K562 (cell line): Measurements from ENCODE around the gene PLCD4. TPM values are rescaled to one million over a fixed set of nuclear protein-coding genes. Genes with fewer than 3 reads are reported as not detected.

Experiments used
- AFF1 ChIP-seq, 2 experiments: fragments of 450-650 bp; IDR thresholded peaks; 2 replicates each; pipeline ENCODE4 v1.6.1; 2018; ENCODE audit warnings: mild to moderate bottlenecking in 2 of 2, low read depth in 1 of 2; ENCODE audit not compliant: partially characterized antibody in 2 of 2
- BRCA1 ChIP-seq, 2 experiments: fragments of 450-650 bp in 1 of 2; sonication (generic) in 1 of 2; formaldehyde crosslinking in 1 of 2; IDR thresholded peaks; 2 replicates each; pipeline versions ENCODE4 v1.5.0 to v1.6.1; 2017 to 2020; ENCODE audit warnings: mild to moderate bottlenecking in 1 of 2, missing genetic modification reagents in 1 of 2
- CEBPG ChIP-seq, 3 experiments: fragments of 200-800 bp in 1 of 3; sonication (Bioruptor generic) in 1 of 3; sonication (generic) in 1 of 3; formaldehyde crosslinking in 1 of 3; IDR thresholded peaks in 2 of 3; conservative IDR thresholded peaks in 1 of 3; 2 replicates each; pipeline versions ENCODE4 v1.6.1 to v1.8.0; 2016 to 2022; ENCODE audit warnings: missing compliant biosample characterization in 2 of 3, missing genetic modification characterization in 2 of 3, mild to moderate bottlenecking in 1 of 3, missing genetic modification reagents in 1 of 3
- CHD4 ChIP-seq: fragments of 200-600 bp; sonication (generic); IDR thresholded peaks from 3 replicates; pipeline ENCODE4 v1.6.1; 2012; ENCODE audit warnings: low read depth, mild to moderate bottlenecking, mixed read lengths, low read length, inconsistent platforms; ENCODE audit not compliant: insufficient read depth, insufficient replicate concordance, poor library complexity, severe bottlenecking
- FOXJ3 ChIP-seq: sonication (generic); formaldehyde crosslinking; IDR thresholded peaks from 2 replicates; pipeline ENCODE4 v1.4.0; 2020; ENCODE audit warnings: mild to moderate bottlenecking, missing genetic modification reagents
- KDM2B ChIP-seq: fragments of 250-450 bp; sonication (Bioruptor Pico); IDR thresholded peaks from 2 replicates; pipeline ENCODE4 v1.8.0; 2021; ENCODE audit warnings: mild to moderate bottlenecking, moderate library complexity
- MEIS2 ChIP-seq: fragments of 450-650 bp; IDR thresholded peaks from 2 replicates; pipeline ENCODE4 v1.6.1; 2014; ENCODE audit warnings: mild to moderate bottlenecking; ENCODE audit not compliant: partially characterized antibody
- MYC ChIP-seq, 2 experiments: fragments of 250-450 bp in 1 of 2; sonication (Bioruptor Pico) in 1 of 2; IDR thresholded peaks; 2 replicates each; pipeline versions ENCODE4 v1.5.1 to v1.6.1; 2012 to 2021; ENCODE audit warnings: low read depth in 2 of 2, borderline replicate concordance in 1 of 2, improper control_type of control experiment in 1 of 2, low read length in 1 of 2, mild to moderate bottlenecking in 1 of 2, moderate library complexity in 1 of 2
- U2AF2 ChIP-seq: fragments of 200-400 bp; formaldehyde crosslinking; optimal IDR thresholded peaks from 2 replicates; pipeline ENCODE3; 2017; ENCODE audit warnings: low read depth, mild to moderate bottlenecking, low read length
- ZNF217 ChIP-seq: sonication (generic); formaldehyde crosslinking; IDR thresholded peaks from 2 replicates; pipeline ENCODE4 v1.8.0; 2022; ENCODE audit warnings: mild to moderate bottlenecking, missing genetic modification reagents
- ZNF395 ChIP-seq: fragments of 200-800 bp; sonication (Bioruptor generic); IDR thresholded peaks from 2 replicates; pipeline ENCODE4 v1.6.1; 2017; ENCODE audit warnings: missing genetic modification characterization, missing compliant biosample characterization
- ZNF436 ChIP-seq: fragments of 250-450, 450-650 bp; sonication (Bioruptor Pico); formaldehyde crosslinking; IDR thresholded peaks from 2 replicates; pipeline ENCODE4 v1.7.0; 2020; ENCODE audit warnings: mild to moderate bottlenecking
- ZNF75A ChIP-seq: fragments of 450-650 bp; formaldehyde crosslinking; IDR thresholded peaks from 2 replicates; pipeline ENCODE4 v1.4.0; 2020; ENCODE audit warnings: mild to moderate bottlenecking
- polyA plus RNA-seq, 8 experiments: library from polyadenylated mRNA; depleted of rRNA in 4 of 8; stranded (reverse) in 5 of 8; unstranded in 3 of 8; fragments of >200 nt; fragmentation: Nextera tagmentation in 2 of 8; fragmentation: Illumina TruSeq in 1 of 8; extraction: Ambion mirVana in 2 of 8; extraction: Trizol in 1 of 8; gene quantifications; 2 replicates each; pipeline versions ENCODE4 v1.2.1 to v1.2.3, GENCODE V29; 2011 to 2014; ENCODE audit warnings: inconsistent platforms in 1 of 8, missing spikeins in 1 of 8
- total RNA-seq, 7 experiments: library from RNA; depleted of rRNA in 6 of 7; stranded (reverse); fragments of >200 nt in 6 of 7; fragmentation: Illumina TruSeq in 2 of 7; extraction: Trizol in 2 of 7; gene quantifications; 2 replicates each; pipeline versions ENCODE4 v1.2.1 to v1.2.3, GENCODE V29; 2011 to 2021; ENCODE audit warnings: low replicate concordance in 1 of 7

PLCD4 gene
- total and polyA plus RNA-seq, 9 of the 15 experiments (the other 6 are each of a cell fraction or from before 2014, with no cell fraction given) = 0.13 to 0.38 TPM; not detected in 7

GRCh38 chr2:218568190-218569037, 39.3 kb upstream of the PLCD4 start, which contains the start of the genes CNOT9 and USP37 (continued):
- no peak for TF ChIP-seq ZNF217 (CRISPR knock-in tag)
- TF ChIP-seq ZNF75A (CRISPR knock-in tag) = no peak
- TF ChIP-seq FOXJ3 = no peak
- TF ChIP-seq U2AF2 = no peak
- TF ChIP-seq KDM2B (CRISPR knock-in tag) = no peak
- TF ChIP-seq BRCA1 (IDR thresholded peaks at IDR 0.05) = no peak
- no peak for TF ChIP-seq BRCA1 (CRISPR knock-in tag; IDR thresholded peaks at IDR 0.05)
- no peak for TF ChIP-seq ZNF436 (CRISPR knock-in tag)
- TF ChIP-seq MEIS2 = peak; percentile 63
- TF ChIP-seq MYC (IDR thresholded peaks at IDR 0.05; ENCODE audit: low read depth, low read length) = peak; percentile 52; the same call in 1 of the 2 replicates
- TF ChIP-seq MYC (CRISPR knock-in tag; IDR thresholded peaks at IDR 0.05; ENCODE audit: borderline replicate concordance, low read depth) = peak; percentile 45; the same call in 1 of the 2 replicates
- no peak for TF ChIP-seq CHD4
- peak; percentile 8; the same call in 1 of the 2 replicates for TF ChIP-seq ZNF395 (CRISPR knock-in tag)
- TF ChIP-seq AFF1 (IDR thresholded peaks at IDR 0.05; ENCODE audit: low read depth in 1 of 2, partially characterized antibody in 2 of 2) = no peak
- TF ChIP-seq CEBPG (CRISPR knock-in tag; IDR thresholded peaks at IDR 0.05) = no peak
- TF ChIP-seq CEBPG (tag; conservative IDR thresholded peaks at IDR 0.05 in 1 of 2, IDR thresholded peaks at IDR 0.05 in 1 of 2) = no peak
